ENCODE results near the gene SERINC2.
"Not testable (repeated sequence)": the region's sequence is repeated elsewhere in the genome, so short reads cannot be mapped to it uniquely, and the experiment has no call there.

The SERINC2 gene

GRCh38 chr1:31458287-31458896 lies 45.4 kb downstream of the SERINC2 start:
- POLR2A ChIA-PET: no interaction called here

GRCh38 chr1:31460027-31460426 lies 47.0 kb downstream of the SERINC2 start:
- DNase-seq (ENCODE audit: low read depth, low spot score): no peak
- POLR2A ChIA-PET: no interaction called here
- TF ChIP-seq CTCF (IDR thresholded peaks at IDR 0.05; ENCODE audit: insufficient read depth, low read length, missing control alignments): no peak
- CTCF ChIA-PET: interaction anchor here (0.9 to 1.5 kb wide), 2 partner anchors 12 to 89 kb away, joined by 3 to 9 read pairs; no protein-coding TSS in a partner anchor
- no peak overlapping the region for H3K4me3 ChIP-seq (ENCODE audit: low read depth, low read length)

More at GRCh38 chr1:31458287-31458896, 45.4 kb downstream of the SERINC2 start:
- CTCF ChIA-PET: interaction anchor here (2.1 kb wide), 1 partner anchor 91 kb away, joined by 5 read pairs; no protein-coding TSS in a partner anchor
- no peak for DNase-seq (ENCODE audit: low read depth, low spot score)
- H3K4me3 ChIP-seq (ENCODE audit: low read depth, low read length): no peak overlapping the region
- no peak for TF ChIP-seq CTCF (IDR thresholded peaks at IDR 0.05; ENCODE audit: insufficient read depth, low read length, missing control alignments)

- POLR2A ChIA-PET: no interaction called here
- no peak overlapping the region for H3K4me3 ChIP-seq (ENCODE audit: low read depth, low read length)
- CTCF ChIA-PET: interaction anchor here (1.2 to 1.4 kb wide), 3 partner anchors 9 to 45 kb away, joined by 3 to 5 read pairs (median 4); no protein-coding TSS in a partner anchor
- DNase-seq (ENCODE audit: low read depth, low spot score): no peak
- TF ChIP-seq CTCF (IDR thresholded peaks at IDR 0.05; ENCODE audit: insufficient read depth, low read length, missing control alignments): no peak
Observed at GRCh38 chr1:31467005-31467674, 54.1 kb downstream of the SERINC2 start.

- POLR2A ChIA-PET: no interaction called here
- no peak for TF ChIP-seq CTCF (IDR thresholded peaks at IDR 0.05; ENCODE audit: insufficient read depth, low read length, missing control alignments)
- DNase-seq (ENCODE audit: low read depth, low spot score): no peak
- CTCF ChIA-PET: no interaction called here
- H3K4me3 ChIP-seq (ENCODE audit: low read depth, low read length): no peak overlapping the region
Observed at GRCh38 chr1:31470794-31471315, 57.8 kb downstream of the SERINC2 start.

GRCh38 chr1:31471452-31472313 lies 58.7 kb downstream of the SERINC2 start:
- CTCF ChIA-PET: interaction anchor here (1.5 kb wide), 1 partner anchor 11 kb away, joined by 3 read pairs; no protein-coding TSS in a partner anchor
- POLR2A ChIA-PET: interaction anchor here (0.6 kb wide), 1 partner anchor 382 kb away, joined by 3 read pairs; no protein-coding TSS in a partner anchor
- not testable (repeated sequence) for DNase-seq (ENCODE audit: low read depth, low spot score); H3K4me3 ChIP-seq (ENCODE audit: low read depth, low read length)

GRCh38 chr1:31472314-31472651 lies 59.3 kb downstream of the SERINC2 start:
- H3K4me3 ChIP-seq (ENCODE audit: low read depth, low read length); DNase-seq (ENCODE audit: low read depth, low spot score): not testable (repeated sequence)
- POLR2A ChIA-PET: interaction anchor here (0.6 kb wide), 1 partner anchor 381 kb away, joined by 3 read pairs; no protein-coding TSS in a partner anchor
- CTCF ChIA-PET: interaction anchor here (1.5 kb wide), 1 partner anchor 12 kb away, joined by 3 read pairs; no protein-coding TSS in a partner anchor

GRCh38 chr1:31472673-31473072 lies 59.7 kb downstream of the SERINC2 start:
- CTCF ChIA-PET: interaction anchor here (1.5 kb wide), 1 partner anchor 12 kb away, joined by 3 read pairs; no protein-coding TSS in a partner anchor
- POLR2A ChIA-PET: not testable (repeated sequence)

GRCh38 chr1:31473508-31473907 lies 60.5 kb downstream of the SERINC2 start:
- H3K4me3 ChIP-seq (ENCODE audit: low read depth, low read length); CTCF ChIA-PET; POLR2A ChIA-PET; DNase-seq (ENCODE audit: low read depth, low spot score): not testable (repeated sequence)

More at GRCh38 chr1:31472673-31473072, 59.7 kb downstream of the SERINC2 start:
- DNase-seq (ENCODE audit: low read depth, low spot score); H3K4me3 ChIP-seq (ENCODE audit: low read depth, low read length): not testable (repeated sequence)

- CTCF ChIA-PET; H3K4me3 ChIP-seq (ENCODE audit: low read depth, low read length); DNase-seq (ENCODE audit: low read depth, low spot score); POLR2A ChIA-PET: not testable (repeated sequence)
Observed at GRCh38 chr1:31474567-31474966, 61.6 kb downstream of the SERINC2 start.
